HepG2 (cell line): ENCODE data around the gene SERTAD4. TPM values are rescaled to one million over a fixed set of nuclear protein-coding genes. Genes with fewer than 3 reads are reported as not detected.

Experiments used
- ATAC-seq: fragments of 200-7000 bp; cut with Tn5 transposase; 3 replicates; pipeline ENCODE4 v1.9.1; 2020; ENCODE audit warnings: mild to moderate bottlenecking, moderate library complexity
- BruUV-seq: library from RNA; stranded (reverse); fragments of 400-500 nt; replicated peaks from 2 replicates; lab custom pipeline; 2021; lab: Mats Ljungman, UMichigan
- CTCF ChIA-PET: fragments of 300-600 bp; formaldehyde crosslinking; extraction: SDS; loops from one replicate; lab custom pipeline; 2021; ENCODE audit warnings: low total read pairs, inconsistent platforms, low intra/inter-chr PET ratio; lab: Yijun Ruan, JAX
- POLR2A ChIA-PET: fragments of 350-600 bp; sonication (Branson Sonifier 250); formaldehyde crosslinking; loops from one replicate; lab custom pipeline; 2020; ENCODE audit warnings: antibody characterized with exemption, inconsistent platforms; lab: Yijun Ruan, JAX
- DNase-seq: peaks from one replicate; pipeline ENCODE4 v3.0.0-alpha.2; 2015; ENCODE audit warnings: low spot score
- FAIRE-seq: peaks from 3 replicates; lab custom pipeline; 2011; peaks lifted over from hg19 to GRCh38; lab: Jason Lieb, UNC
- H2AFZ ChIP-seq: one replicate; pipeline ENCODE4 v1.6.1; 2011; ENCODE audit warnings: low read length, inconsistent platforms
- H3K27ac ChIP-seq: fragments of 300-600 bp; 3 replicates; pipeline ENCODE4 v1.8.0; 2011; ENCODE audit warnings: mixed run types, mild to moderate bottlenecking, mixed read lengths, low read length, inconsistent platforms; ENCODE audit not compliant: insufficient read depth; ENCODE audit errors: extremely low read length
- H3K27me3 ChIP-seq, 2 experiments: fragments of 200-600 bp in 1 of 2; 2 replicates in 1 of 2; 3 replicates in 1 of 2; pipeline versions ENCODE4 v1.6.0 to v1.8.0; 2011; ENCODE audit warnings: low read length in 2 of 2, mild to moderate bottlenecking in 2 of 2, moderate library complexity in 2 of 2, inconsistent platforms in 1 of 2; ENCODE audit not compliant: insufficient read depth in 2 of 2, control insufficient read depth in 1 of 2
- H3K36me3 ChIP-seq, 2 experiments: fragments of 200-600 bp in 1 of 2; replicated peaks in 1 of 2; 2 replicates in 1 of 2; 3 replicates in 1 of 2; pipeline versions ENCODE4 v1.5.1 to v1.8.0; 2011; ENCODE audit warnings: low read length in 2 of 2, inconsistent platforms in 1 of 2; ENCODE audit not compliant: insufficient read depth in 2 of 2, control insufficient read depth in 1 of 2
- H3K4me1 ChIP-seq: 2 replicates; pipeline ENCODE4 v1.5.1; 2012; ENCODE audit warnings: low read length, inconsistent platforms; ENCODE audit not compliant: insufficient read depth
- H3K4me2 ChIP-seq: 2 replicates; pipeline ENCODE4 v1.6.0; 2011; ENCODE audit warnings: low read depth, low read length, inconsistent platforms
- H3K4me3 ChIP-seq, 3 experiments: fragments of 200-600 bp in 1 of 3; sonication (generic), shearing (Covaris generic) in 1 of 3; replicated peaks in 1 of 3; 2 replicates each; pipeline ENCODE4 v1.5.1; 2011 to 2016; ENCODE audit warnings: low read length in 3 of 3, inconsistent platforms in 2 of 3, low read depth in 2 of 3, mild to moderate bottlenecking in 2 of 3, control low read depth in 1 of 3, mixed read lengths in 1 of 3; ENCODE audit not compliant: insufficient read depth in 1 of 3
- H3K79me2 ChIP-seq: one replicate; pipeline ENCODE4 v1.6.1; 2011; ENCODE audit warnings: low read length, inconsistent platforms; ENCODE audit not compliant: insufficient read depth
- H3K9ac ChIP-seq: 2 replicates; pipeline ENCODE4 v1.6.0; 2011; ENCODE audit warnings: mild to moderate bottlenecking, low read depth, low read length, inconsistent platforms; ENCODE audit not compliant: insufficient read depth
- H3K9me3 ChIP-seq: 2 replicates; pipeline ENCODE4 v1.5.1; 2012; ENCODE audit warnings: mild to moderate bottlenecking, low read length
- H4K20me1 ChIP-seq: 2 replicates; pipeline ENCODE4 v1.6.0; 2011; ENCODE audit warnings: inconsistent platforms, mild to moderate bottlenecking, low read length, moderate library complexity; ENCODE audit not compliant: insufficient read depth
- CBFB ChIP-seq: sonication (generic); formaldehyde crosslinking; IDR thresholded peaks from 2 replicates; pipeline ENCODE4 v1.4.0; 2020; ENCODE audit warnings: missing genetic modification reagents
- CHCHD3 ChIP-seq: sonication (generic); formaldehyde crosslinking; IDR thresholded peaks from 2 replicates; pipeline ENCODE4 v1.8.0; 2022; ENCODE audit warnings: mild to moderate bottlenecking, missing genetic modification reagents, moderate library complexity
- ERF ChIP-seq: IDR thresholded peaks from 2 replicates; pipeline ENCODE4 v1.6.1; 2018; ENCODE audit warnings: missing biosample characterization, missing genetic modification reagents
- ETS1 ChIP-seq: sonication (generic); formaldehyde crosslinking; IDR thresholded peaks from 2 replicates; pipeline ENCODE4 v1.4.0; 2020; ENCODE audit warnings: missing genetic modification reagents
- HDAC1 ChIP-seq: sonication (generic); formaldehyde crosslinking; IDR thresholded peaks from 2 replicates; pipeline ENCODE4 v1.5.1; 2020; ENCODE audit warnings: mild to moderate bottlenecking, missing genetic modification reagents
- MBD4 ChIP-seq: IDR thresholded peaks from 2 replicates; pipeline ENCODE4 v1.6.1; 2012; ENCODE audit warnings: low read length, inconsistent platforms, borderline replicate concordance
- PCBP1 ChIP-seq: fragments of 200-400 bp; formaldehyde crosslinking; IDR thresholded peaks from 2 replicates; pipeline ENCODE4 v1.6.1; 2017; ENCODE audit warnings: mild to moderate bottlenecking, low read depth, low read length, borderline replicate concordance
- REST ChIP-seq, 2 experiments: IDR thresholded peaks; 2 replicates each; pipeline ENCODE4 v1.6.1; 2011 to 2012; ENCODE audit warnings: low read length in 2 of 2, borderline replicate concordance in 1 of 2, low read depth in 1 of 2, mild to moderate bottlenecking in 1 of 2, moderate library complexity in 1 of 2
- SKI ChIP-seq: fragments of 450-650 bp; IDR thresholded peaks from one replicate; pipeline ENCODE4 v1.6.1; 2018; ENCODE audit warnings: mild to moderate bottlenecking; ENCODE audit not compliant: partially characterized antibody
- YEATS4 ChIP-seq: sonication (generic); formaldehyde crosslinking; IDR thresholded peaks from 2 replicates; pipeline ENCODE4 v1.4.0; 2020; ENCODE audit warnings: missing genetic modification reagents, borderline replicate concordance
- ZBED4 ChIP-seq: sonication (generic); formaldehyde crosslinking; IDR thresholded peaks from 2 replicates; pipeline ENCODE4 v1.4.0; 2020; ENCODE audit warnings: missing genetic modification reagents, borderline replicate concordance
- ZNF10 ChIP-seq: sonication (generic); formaldehyde crosslinking; IDR thresholded peaks from 2 replicates; pipeline ENCODE4 v1.4.0; 2020; ENCODE audit warnings: mild to moderate bottlenecking, low read depth, missing genetic modification reagents, borderline replicate concordance
- ZNF780A ChIP-seq: sonication (generic); formaldehyde crosslinking; IDR thresholded peaks from 2 replicates; pipeline ENCODE4 v1.8.0; 2022; ENCODE audit warnings: mild to moderate bottlenecking, missing genetic modification reagents, moderate library complexity
- ZSCAN21 ChIP-seq: sonication (generic); formaldehyde crosslinking; IDR thresholded peaks from 2 replicates; pipeline ENCODE4 v1.8.0; 2022; ENCODE audit warnings: mild to moderate bottlenecking, missing genetic modification reagents, moderate library complexity, borderline replicate concordance
- WGBS: methylation state at CpG from one replicate; pipeline ENCODE4 v1.1.6; 2017; ENCODE audit warnings: low lambda C conversion rate; 5-methylcytosine and 5-hydroxymethylcytosine counted together
- in situ Hi-C: cut with HindIII; loops from 2 replicates; pipeline ENCODE4 v1.10.0; 2017; ENCODE audit warnings: low pct_unique_long_range_greater_than_20kb; ENCODE audit not compliant: extremely low pct_ligation_motif_present
- intact Hi-C: fragments of 100-400 bp; cut with micrococcal nuclease; formaldehyde crosslinking; loops from one replicate; pipeline ENCODE4 v1.10.0; 2022; ENCODE audit not compliant: unreplicated experiment
- polyA plus RNA-seq, 8 experiments: library from polyadenylated mRNA; depleted of rRNA in 3 of 8; stranded (reverse) in 7 of 8; unstranded in 1 of 8; fragments of >200 nt; fragmentation: Illumina TruSeq in 4 of 8; extraction: Trizol in 4 of 8; gene quantifications; 2 replicates each; pipeline versions ENCODE4 v1.2.1 to v1.2.3, GENCODE V29; 2011 to 2016; ENCODE audit warnings: low read depth in 4 of 8, missing spikeins in 1 of 8, mixed read lengths in 1 of 8; ENCODE audit not compliant: insufficient read depth in 1 of 8
- total RNA-seq, 5 experiments: library from RNA; depleted of rRNA; stranded (reverse); fragments of >200 nt; fragmentation: Illumina TruSeq; extraction: Trizol; gene quantifications; 2 replicates each; pipeline ENCODE4 v1.2.3, GENCODE V29; 2016; ENCODE audit warnings: low read depth in 1 of 5
- TF ChIP-seq, protein P1 (sequence below): sonication (generic); formaldehyde crosslinking; IDR thresholded peaks from 2 replicates; pipeline ENCODE4 v1.4.0; 2020; ENCODE audit warnings: missing genetic modification reagents

Gene SERTAD4
- total and polyA plus RNA-seq, 2 of the 13 experiments (the other 11 are each of a cell fraction or from before 2014, with no cell fraction given): not detected

- in situ Hi-C loops (no loop called here), intact Hi-C loops (no loop called here)
- DNase-seq (no peak), FAIRE-seq (no peak), ATAC-seq (no peak)
- Histone ChIP-seq H3K9me3 (no peaks in the 10 kb centered on the region), H3K4me3 (no peak overlapping the region), H3K36me3 (no peaks in the 10 kb centered on the region), H3K27ac (no peak overlapping the region), H3K9ac (no peak overlapping the region), H4K20me1 (no peaks in the 10 kb centered on the region), H3K4me1 (no peaks in the 10 kb centered on the region), H3K4me2 (no peak overlapping the region), H3K27me3 (peaks cover 7 to 35% of the 10 kb centered on the region in 2 experiments; a peak in 4 of 5 replicates), H2AFZ (no peak overlapping the region), H3K79me2 (no peaks in the 10 kb centered on the region)
- BruUV-seq: no TSS peak
- POLR2A ChIA-PET: no interaction called here
- WGBS: 30% methylated on average over 11 of the region's 11 CpGs
- CTCF ChIA-PET: no interaction called here
- no peak for TF ChIP-seq ZNF780A (CRISPR knock-in tag)
- no peak for TF ChIP-seq PCBP1
- TF ChIP-seq ZNF10 (CRISPR knock-in tag): no peak
- no peak for TF ChIP-seq REST (IDR thresholded peaks at IDR 0.05; ENCODE audit: borderline replicate concordance in 1 of 2, low read depth in 1 of 2, low read length in 2 of 2)
- TF ChIP-seq HDAC1 (CRISPR knock-in tag): no peak
- TF ChIP-seq YEATS4: no peak
- no peak for TF ChIP-seq CHCHD3 (CRISPR knock-in tag)
- no peak for TF ChIP-seq ERF
- TF ChIP-seq ETS1 (CRISPR knock-in tag): no peak
- TF ChIP-seq, protein P1, sequence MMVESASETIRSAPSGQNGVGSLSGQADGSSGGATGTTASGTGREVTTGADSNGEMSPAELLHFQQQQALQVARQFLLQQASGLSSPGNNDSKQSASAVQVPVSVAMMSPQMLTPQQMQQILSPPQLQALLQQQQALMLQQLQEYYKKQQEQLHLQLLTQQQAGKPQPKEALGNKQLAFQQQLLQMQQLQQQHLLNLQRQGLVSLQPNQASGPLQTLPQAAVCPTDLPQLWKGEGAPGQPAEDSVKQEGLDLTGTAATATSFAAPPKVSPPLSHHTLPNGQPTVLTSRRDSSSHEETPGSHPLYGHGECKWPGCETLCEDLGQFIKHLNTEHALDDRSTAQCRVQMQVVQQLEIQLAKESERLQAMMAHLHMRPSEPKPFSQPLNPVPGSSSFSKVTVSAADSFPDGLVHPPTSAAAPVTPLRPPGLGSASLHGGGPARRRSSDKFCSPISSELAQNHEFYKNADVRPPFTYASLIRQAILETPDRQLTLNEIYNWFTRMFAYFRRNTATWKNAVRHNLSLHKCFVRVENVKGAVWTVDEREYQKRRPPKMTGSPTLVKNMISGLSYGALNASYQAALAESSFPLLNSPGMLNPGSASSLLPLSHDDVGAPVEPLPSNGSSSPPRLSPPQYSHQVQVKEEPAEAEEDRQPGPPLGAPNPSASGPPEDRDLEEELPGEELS (CRISPR knock-in tag): no peak
- no peak for TF ChIP-seq CBFB (CRISPR knock-in tag)
- no peak for TF ChIP-seq ZSCAN21 (CRISPR knock-in tag)
- no peak for TF ChIP-seq MBD4
- TF ChIP-seq SKI: no peak
- no peak for TF ChIP-seq ZBED4 (CRISPR knock-in tag)
Observed at GRCh38 chr1:210250665-210250997, 18.0 kb downstream of the SERTAD4 start.
